ENCODE measurements around the gene WDR74. TPM values are rescaled to one million over a fixed set of nuclear protein-coding genes. Genes with fewer than 3 reads are reported as not detected.

Gene WDR74
- total and polyA plus RNA-seq, 9 of the 15 experiments (the other 6 are each of a cell fraction or from before 2014, with no cell fraction given), result 32.7 to 210 (median 114) TPM

GRCh38 chr11:62881579-62882430, 42.4 kb upstream of the WDR74 start (continued):
- no peak for TF ChIP-seq NR0B1 (IDR thresholded peaks at IDR 0.05; ENCODE audit: partially characterized antibody)
- TF ChIP-seq E2F8 (IDR thresholded peaks at IDR 0.05; ENCODE audit: low read depth, partially characterized antibody), result no peak
- TF ChIP-seq BRCA1 (IDR thresholded peaks at IDR 0.05), result no peak
- no peak for TF ChIP-seq BRCA1 (CRISPR knock-in tag; IDR thresholded peaks at IDR 0.05)
- TF ChIP-seq ZKSCAN8 (CRISPR knock-in tag; IDR thresholded peaks at IDR 0.05), result no peak
- TF ChIP-seq RFX5 (IDR thresholded peaks at IDR 0.05; ENCODE audit: low read depth, low read length), result no peak
- no peak for TF ChIP-seq ZNF311 (CRISPR knock-in tag; IDR thresholded peaks at IDR 0.05)
- TF ChIP-seq EP300 (IDR thresholded peaks at IDR 0.05; ENCODE audit: low read length), result peak; percentile 87
- peak; percentile 79; the same call in 1 of the 2 replicates for TF ChIP-seq FOXJ2 (tag; IDR thresholded peaks at IDR 0.05)
- no peak for TF ChIP-seq SRSF9 (IDR thresholded peaks at IDR 0.05; ENCODE audit: borderline replicate concordance, low read depth, low read length)
- peak; percentile 99 for TF ChIP-seq REST (IDR thresholded peaks at IDR 0.05; ENCODE audit: borderline replicate concordance)
- no peak for TF ChIP-seq REST (CRISPR knock-in tag; IDR thresholded peaks at IDR 0.05; ENCODE audit: low read depth)
- 0 out of 4 replicates have a peak, but pooled peaks of 1 of the 2 experiments have one; percentile 2 for TF ChIP-seq RAD21 (CRISPR knock-in tag; conservative IDR thresholded peaks at IDR 0.05 in 1 of 2, IDR thresholded peaks at IDR 0.05 in 1 of 2)
- 0 out of 4 replicates have a peak, but pooled peaks of 1 of the 2 experiments have one; percentile 13 for TF ChIP-seq SIN3A (IDR thresholded peaks at IDR 0.05; ENCODE audit: borderline replicate concordance in 2 of 2, control insufficient read depth in 1 of 2, low read depth in 2 of 2, low read length in 2 of 2)

Measured in K562 (cell line).